Measurements from ENCODE around the gene PON1.

Gene PON1

DNA sequence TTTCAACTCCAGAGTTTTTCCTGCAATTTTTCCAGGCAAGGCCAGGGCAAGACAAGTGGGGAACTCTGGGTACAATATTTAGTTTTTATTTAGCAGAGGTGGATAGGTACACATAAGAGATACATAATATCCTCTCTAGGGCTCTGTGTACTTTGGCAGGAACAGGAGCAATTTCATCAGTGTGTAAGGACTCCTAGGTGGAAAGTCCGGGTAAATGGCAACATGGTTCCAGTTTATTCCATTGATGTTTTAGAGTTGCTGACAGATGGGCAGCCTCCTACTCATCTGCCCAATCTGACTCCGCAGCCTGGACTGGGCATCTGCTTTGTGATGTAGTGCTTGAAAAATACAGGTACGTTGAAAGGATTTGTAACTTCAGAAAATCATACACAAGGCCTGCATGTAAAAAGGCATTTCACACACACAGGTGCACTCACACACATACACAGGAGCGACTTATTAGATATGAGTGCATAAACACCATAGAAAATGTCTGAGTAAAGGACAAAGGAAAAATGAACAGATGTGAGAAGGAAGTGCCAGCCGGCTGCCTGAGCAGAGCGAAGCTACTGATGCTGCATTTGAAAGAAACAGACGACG, 5.7 kb downstream of the PON1 start:
- TF ChIP-seq, protein P1, sequence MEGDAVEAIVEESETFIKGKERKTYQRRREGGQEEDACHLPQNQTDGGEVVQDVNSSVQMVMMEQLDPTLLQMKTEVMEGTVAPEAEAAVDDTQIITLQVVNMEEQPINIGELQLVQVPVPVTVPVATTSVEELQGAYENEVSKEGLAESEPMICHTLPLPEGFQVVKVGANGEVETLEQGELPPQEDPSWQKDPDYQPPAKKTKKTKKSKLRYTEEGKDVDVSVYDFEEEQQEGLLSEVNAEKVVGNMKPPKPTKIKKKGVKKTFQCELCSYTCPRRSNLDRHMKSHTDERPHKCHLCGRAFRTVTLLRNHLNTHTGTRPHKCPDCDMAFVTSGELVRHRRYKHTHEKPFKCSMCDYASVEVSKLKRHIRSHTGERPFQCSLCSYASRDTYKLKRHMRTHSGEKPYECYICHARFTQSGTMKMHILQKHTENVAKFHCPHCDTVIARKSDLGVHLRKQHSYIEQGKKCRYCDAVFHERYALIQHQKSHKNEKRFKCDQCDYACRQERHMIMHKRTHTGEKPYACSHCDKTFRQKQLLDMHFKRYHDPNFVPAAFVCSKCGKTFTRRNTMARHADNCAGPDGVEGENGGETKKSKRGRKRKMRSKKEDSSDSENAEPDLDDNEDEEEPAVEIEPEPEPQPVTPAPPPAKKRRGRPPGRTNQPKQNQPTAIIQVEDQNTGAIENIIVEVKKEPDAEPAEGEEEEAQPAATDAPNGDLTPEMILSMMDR (IDR thresholded peaks at IDR 0.05; ENCODE audit: insufficient read depth, missing control alignments) = no peak
- no peak for FAIRE-seq

DNA sequence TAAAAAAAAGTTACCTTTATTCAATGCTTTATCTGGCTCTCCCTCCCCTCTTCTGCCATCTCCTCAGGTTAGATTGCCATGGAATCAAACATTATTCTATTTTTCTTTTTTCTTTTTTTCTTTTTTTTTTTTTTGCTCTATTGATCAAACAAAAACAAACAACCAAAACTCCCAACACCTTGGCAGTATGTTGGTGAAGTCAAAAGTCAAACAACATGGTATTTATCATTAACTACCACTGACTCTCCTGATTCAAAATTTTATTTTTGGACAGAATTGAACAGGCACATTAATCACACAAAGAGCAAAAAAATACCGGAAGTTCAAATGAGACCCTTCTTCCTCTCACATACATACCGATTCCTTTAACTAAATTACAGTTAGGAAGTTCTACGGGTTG, 6.4 kb downstream of the PON1 start:
- FAIRE-seq (no peak), DNase-seq (ENCODE audit: insufficient read length, low spot score) (no peak)
- TF ChIP-seq, protein P1 (IDR thresholded peaks at IDR 0.05; ENCODE audit: insufficient read depth, missing control alignments) = no peak

More for the DNA sequence above, 5.7 kb downstream of the PON1 start:
- DNase-seq (ENCODE audit: insufficient read length, low spot score) = no peak

DNA sequence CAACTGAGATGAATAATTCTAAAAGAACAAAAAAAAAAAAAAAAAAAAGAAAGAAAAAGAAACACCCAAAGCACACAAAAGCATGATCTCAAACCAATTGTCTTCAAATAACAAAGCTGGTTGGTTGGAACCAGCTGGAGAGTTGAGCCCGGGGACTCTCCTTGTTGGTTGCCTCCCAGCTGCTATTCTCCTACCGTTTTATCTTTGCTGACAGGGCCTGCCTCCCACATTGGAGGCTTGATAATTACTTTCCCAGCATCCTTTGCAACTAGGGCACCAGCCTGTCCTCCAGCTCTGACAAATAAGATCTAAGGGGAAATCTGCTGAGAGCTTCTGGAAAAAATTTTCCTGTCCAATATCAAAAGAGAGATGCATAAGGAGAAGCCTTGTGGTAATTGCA, 6.8 kb downstream of the PON1 start:
- TF ChIP-seq, protein P1 (IDR thresholded peaks at IDR 0.05; ENCODE audit: insufficient read depth, missing control alignments) = no peak
- no peak for FAIRE-seq
- no peak for DNase-seq (ENCODE audit: insufficient read length, low spot score)

GRCh38 chr7:95316588-95316987, 7.7 kb downstream of the PON1 start:
- DNase-seq (ENCODE audit: insufficient read length, low spot score) (no peak), FAIRE-seq (no peak)
- TF ChIP-seq, protein P1 (IDR thresholded peaks at IDR 0.05; ENCODE audit: insufficient read depth, missing control alignments) = no peak

DNA sequence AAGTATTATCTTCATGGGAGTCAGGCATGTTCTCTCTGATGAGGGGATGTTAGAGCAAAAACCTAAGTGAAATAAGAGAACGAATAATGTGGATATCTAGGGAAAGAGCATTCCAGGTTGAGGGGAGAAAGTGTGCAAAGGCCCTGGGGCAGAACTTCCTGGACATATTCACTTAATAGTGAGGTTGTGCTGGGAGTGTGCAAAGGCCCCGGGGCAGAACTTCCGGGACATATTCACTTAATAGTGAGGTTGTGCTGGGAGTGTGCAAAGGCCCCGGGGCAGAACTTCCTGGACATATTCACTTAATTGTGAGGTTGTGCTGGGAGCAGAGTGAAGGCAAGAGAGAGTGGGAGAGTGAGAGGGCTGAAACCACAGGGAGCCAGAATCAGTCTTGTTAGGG, 11.8 kb downstream of the PON1 start:
- no peak for FAIRE-seq
- no peak for DNase-seq (ENCODE audit: insufficient read length, low spot score)
- TF ChIP-seq, protein P1 (IDR thresholded peaks at IDR 0.05; ENCODE audit: insufficient read depth, missing control alignments) = no peak

- FAIRE-seq (no peak), DNase-seq (ENCODE audit: insufficient read length, low spot score) (no peak)
- TF ChIP-seq, protein P1 (IDR thresholded peaks at IDR 0.05; ENCODE audit: insufficient read depth, missing control alignments) = no peak
These were observed 12.9 kb downstream of the PON1 start for GRCh38 chr7:95311389-95311788.

DNA sequence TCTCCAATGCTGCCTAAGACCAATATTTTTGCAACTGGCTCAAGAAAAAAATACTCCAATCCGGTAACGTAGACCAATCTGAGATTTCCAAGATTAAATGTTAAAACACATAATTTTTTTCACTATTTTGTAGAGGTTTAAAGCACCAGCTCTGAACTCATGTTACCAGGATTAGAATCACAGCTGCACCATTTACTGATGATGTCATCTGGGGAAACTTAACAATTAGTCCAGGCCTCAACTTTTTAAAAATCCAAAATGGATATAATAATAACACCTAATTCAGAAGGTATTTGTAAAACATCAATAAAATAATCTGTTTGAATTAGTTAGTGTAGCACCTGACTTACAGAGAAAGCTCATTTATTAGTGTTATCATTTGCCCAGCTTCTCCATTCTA, 14.4 kb downstream of the PON1 start:
- DNase-seq (ENCODE audit: insufficient read length, low spot score) (no peak), FAIRE-seq (no peak)
- TF ChIP-seq, protein P1 (IDR thresholded peaks at IDR 0.05; ENCODE audit: insufficient read depth, missing control alignments) = no peak

All from D721Med (cell line).